GM19463 (cell line): Measurements from ENCODE around the gene CASZ1.

Experiments used
- ATAC-seq: cut with Tn5 transposase; IDR thresholded peaks from one replicate; pipeline ENCODE4 v1.9.1; 2021; ENCODE audit warnings: mild to moderate bottlenecking, moderate library complexity; ENCODE audit not compliant: unreplicated experiment

The CASZ1 gene

DNA sequence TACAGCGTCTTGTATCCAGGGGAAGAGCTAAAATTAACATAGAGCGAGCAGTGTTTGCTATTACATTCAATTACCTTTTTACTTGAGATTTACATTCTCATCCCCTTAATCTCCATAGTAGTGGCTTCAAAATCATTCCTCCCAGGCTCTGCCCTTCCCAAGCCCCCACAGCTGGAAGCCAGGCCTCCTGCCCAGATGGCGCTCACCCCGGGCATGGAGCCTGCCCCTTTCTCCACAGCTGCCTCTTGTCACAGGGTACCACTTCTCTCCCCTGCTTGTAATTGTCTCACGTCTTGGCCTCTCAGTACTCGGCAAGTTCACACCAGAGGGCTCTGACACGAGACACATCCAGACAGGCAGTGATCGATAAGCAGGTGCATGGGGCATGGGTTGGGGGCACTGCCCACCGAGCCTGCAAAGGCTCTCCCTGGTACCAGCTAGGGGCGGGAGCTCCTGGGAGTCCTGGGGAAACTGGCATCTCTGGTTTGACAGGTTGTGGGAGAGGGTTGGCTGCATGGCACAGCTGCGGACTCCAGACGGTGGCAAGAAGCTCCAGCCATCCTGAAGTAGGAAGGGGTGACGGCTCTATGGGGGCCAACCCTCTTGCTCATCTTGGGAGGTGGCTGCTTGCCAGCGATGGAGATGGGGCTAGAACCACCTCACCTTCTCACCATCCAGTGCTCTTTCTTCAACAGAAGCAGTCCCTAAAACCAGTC lies 20.1 kb downstream of the CASZ1 start:
- ATAC-seq: no peak

DNA sequence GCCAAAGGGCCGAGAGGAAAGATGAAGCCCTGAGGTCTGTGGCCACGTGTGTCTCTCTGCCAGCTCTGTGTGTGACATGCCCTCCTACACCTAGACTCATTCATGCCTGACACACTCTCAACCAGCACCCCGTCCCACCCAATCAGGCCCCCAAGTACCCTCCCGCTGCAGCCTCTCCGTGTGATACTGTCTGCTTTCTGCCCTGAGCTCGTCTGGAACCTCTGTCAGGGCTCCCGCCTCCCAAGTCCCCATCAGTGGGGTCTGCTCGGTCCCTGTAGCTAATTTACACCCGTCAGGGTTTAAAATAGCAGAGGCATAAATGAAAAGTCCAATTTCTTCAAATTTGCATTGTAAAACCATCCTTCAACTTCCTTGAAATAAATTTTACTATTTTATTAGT lies 20.7 kb downstream of the CASZ1 start:
- ATAC-seq: no peak

GRCh38 chr1:10774615-10775310 lies 21.7 kb downstream of the CASZ1 start:
- no peak for ATAC-seq

DNA sequence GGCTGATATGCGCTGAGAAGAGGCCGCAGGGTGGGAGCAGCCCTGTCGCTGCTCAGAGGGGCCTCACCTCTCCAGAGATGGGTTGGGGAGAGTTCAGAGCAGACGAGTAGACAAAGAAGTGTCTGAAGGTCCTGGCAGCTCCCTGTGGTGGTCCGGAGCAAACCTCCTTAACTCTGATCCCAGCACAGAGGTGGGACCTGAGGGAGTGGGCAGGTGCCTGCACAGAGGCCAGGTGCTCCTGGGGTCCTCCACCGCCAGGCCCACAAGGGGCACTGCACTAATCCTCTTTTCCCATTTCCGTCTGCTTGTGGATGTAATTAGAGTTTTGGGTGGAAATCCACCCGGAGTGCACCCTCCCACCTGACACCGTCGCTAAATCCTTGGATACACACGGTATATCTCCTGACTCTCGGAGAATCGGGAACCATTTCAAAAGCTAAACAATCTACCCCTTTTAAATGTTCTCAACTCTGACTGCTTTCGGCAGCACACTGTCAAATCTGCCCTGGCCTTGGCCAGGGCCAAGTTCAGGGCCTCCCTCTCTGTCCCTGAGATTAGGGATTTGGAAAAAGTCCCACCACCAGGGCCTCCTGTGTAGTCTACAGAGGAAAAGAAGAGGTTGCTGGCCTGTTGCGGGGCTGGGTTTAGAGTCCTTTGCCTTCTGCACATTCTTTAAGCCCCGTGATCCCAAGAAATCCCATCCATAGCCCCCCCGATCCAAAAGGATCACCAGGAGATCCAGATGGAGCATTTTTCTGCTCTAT lies 22.4 kb downstream of the CASZ1 start:
- no peak for ATAC-seq

- no peak for ATAC-seq
These were observed 23.1 kb downstream of the CASZ1 start for GRCh38 chr1:10773376-10773775.

DNA sequence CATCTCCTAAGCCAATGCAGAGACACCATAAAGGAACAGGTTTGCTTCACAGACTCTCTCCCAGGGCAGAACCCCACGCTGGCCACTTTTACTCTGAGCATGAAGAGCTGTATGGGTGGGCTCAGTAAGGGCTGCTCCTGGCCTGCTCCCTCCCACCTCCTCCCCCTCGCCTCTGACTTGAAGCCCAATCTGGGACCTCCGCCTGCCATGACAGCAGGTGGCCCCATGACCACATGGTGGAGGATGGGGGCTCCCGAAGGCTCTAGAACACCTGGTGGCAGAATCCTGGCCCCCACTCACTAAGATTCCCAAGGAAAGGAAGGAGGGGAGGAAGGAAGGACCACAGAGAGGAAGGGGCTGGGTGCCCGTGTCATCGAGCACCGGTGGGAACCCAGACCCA lies 23.7 kb downstream of the CASZ1 start:
- ATAC-seq: no peak

GRCh38 chr1:10771789-10772188 lies 24.7 kb downstream of the CASZ1 start:
- ATAC-seq: no peak

DNA sequence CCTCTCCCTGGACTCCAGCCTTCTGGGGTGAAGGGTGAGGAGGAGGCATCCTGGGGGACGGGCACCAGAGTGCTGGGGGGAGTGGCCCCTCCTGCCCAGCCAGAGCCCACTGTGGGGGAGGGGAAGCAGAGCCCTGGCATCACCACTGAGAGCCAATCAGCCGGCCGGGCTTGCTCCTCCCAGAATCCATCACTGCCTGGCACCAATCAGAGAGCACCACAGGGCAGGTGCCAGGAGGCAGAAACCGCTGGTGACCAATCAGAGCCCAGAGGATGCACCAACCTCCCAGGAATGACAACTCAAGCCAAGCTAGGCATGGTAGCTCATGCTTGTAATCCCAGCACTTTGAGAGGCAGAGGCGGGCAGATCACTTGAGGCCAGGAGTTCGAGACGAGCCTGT lies 27.9 kb downstream of the CASZ1 start:
- ATAC-seq: no peak

DNA sequence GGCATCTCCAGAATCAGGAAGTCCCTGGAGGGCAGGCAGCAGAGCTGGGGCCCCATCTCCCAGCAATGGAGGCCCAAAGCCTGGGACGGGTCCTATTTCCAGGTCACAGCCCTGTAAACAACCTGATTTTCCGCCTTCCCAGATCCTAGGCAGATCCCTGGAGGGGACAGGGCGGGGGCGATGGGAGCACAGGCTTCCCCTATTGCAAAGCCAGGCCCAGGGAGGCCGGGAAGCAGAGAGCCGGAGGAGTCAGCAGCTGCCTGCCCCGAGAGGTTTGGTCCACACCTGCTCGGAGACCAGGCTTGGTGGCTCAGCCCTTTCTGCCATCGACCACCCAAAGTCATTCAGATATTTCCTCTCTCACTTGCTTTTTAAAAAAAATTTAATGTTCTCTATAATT lies 29.2 kb downstream of the CASZ1 start:
- no peak for ATAC-seq

GRCh38 chr1:10765734-10766478 lies 30.5 kb downstream of the CASZ1 start:
- no peak for ATAC-seq

GRCh38 chr1:10765304-10765703 lies 31.1 kb downstream of the CASZ1 start:
- no peak for ATAC-seq

- ATAC-seq: no peak
These were observed 32.1 kb downstream of the CASZ1 start for GRCh38 chr1:10764296-10764798.

DNA sequence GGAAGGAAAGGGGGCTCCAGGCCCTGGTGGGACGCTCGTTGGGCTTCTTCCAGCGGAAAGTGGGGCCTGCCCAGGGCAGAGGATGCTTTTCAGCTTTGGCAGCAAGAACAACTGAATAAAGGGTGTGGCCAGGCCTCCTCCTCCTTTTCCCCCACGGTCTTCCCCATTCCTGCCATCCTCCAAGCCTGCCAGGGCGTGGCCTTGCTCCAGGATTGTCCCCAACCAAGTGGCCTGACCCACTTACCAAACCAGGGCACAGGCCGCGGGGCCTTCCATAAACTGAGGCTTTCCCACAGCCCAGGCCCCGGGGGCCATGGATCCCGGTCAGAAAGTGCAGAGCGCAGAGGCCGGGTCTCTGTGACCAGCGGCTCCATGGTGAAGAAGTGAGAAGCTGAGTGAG lies 33.6 kb downstream of the CASZ1 start:
- ATAC-seq: no peak

DNA sequence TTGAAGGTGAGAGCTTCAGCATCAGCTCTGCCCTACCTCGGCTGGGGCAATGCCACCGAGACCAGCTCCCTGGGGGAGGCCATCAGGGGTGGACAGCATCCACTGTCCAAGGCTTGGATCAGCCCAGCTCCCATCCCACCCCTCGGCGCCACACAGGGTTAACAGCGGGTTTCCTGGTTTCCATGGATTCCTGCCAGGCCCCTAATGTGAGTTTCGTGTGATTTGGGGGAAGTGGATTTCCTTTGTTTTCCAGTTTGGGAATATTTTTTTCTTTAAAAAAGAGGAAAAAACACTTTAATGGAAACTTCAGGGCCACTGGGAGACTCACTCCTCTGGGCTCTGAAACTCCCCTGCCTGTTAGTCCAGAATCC lies 34.3 kb downstream of the CASZ1 start:
- no peak for ATAC-seq

DNA sequence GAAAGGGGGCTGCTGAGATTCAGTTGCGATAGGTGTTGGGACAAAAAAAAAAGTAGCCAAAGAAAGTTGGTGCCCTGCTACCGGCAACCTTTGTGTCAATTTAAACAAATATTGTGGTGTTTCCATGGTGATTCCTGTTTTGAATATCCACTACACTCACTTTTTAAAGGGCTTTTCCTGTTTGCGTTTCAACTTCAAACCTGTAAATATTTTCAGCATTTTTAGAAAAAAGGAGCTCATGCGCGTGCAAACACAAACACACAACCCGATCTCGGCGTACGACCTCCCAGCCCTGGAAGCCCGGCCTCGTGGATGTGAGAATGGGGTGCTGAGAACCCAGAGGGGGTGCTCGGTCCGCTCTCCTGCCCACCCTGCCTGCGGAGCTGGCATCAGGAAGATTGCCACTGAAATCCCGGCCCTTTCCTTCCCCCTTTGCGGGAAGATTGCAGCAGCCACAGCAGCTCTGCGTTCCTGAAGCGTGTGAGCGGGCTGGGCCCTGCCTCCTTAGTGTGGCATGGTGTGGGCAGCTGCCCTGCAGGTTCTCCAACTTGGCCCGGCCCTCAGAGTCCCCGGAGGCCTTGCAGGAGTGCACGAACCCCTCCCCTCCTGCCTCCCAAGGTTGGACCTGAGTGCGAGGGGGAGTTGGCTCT lies 34.8 kb downstream of the CASZ1 start:
- no peak for ATAC-seq

DNA sequence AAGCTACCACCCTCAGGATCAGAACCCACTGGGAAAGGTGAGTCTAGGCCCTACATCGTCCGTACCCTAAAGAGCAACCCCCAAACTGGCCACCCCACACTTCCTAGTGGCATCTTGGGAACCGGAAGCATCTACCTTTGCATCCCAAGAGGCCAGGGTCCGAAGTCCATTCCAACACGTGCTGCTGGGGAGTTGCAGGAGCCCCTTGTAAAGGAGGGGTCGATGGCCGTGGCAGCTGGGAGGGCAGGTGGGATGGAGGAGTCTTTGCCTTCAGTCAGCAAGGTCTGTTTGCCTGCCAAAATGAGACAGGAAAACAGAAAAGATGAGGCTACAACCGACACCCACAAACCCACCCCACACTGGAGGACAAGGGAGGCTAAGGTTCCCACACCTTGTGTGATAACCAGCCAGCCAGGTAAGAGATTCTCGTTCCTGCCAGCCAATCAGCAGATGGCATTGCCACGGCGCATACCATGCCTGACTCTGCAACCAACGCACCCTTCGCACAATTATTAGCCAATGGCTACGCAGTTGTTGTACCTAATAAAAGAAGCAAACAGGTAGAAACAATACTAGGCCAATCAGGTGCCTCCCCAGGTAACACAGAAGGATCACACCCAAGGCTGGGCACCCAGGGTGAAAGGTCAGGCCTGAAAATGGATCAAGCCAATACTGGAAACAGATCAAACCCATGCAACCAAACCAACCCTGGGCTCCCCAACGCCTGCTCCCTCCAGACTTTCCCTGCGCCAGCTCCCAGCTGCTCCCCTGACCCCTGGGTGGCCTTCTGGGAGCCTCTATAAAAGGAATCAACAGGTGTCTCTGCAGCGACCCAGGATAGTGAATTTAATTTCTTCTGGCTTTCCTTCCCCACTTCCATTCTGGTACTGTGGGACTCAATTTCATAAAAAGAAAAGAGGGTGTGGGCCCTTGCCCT lies 35.6 kb downstream of the CASZ1 start:
- ATAC-seq: no peak

DNA sequence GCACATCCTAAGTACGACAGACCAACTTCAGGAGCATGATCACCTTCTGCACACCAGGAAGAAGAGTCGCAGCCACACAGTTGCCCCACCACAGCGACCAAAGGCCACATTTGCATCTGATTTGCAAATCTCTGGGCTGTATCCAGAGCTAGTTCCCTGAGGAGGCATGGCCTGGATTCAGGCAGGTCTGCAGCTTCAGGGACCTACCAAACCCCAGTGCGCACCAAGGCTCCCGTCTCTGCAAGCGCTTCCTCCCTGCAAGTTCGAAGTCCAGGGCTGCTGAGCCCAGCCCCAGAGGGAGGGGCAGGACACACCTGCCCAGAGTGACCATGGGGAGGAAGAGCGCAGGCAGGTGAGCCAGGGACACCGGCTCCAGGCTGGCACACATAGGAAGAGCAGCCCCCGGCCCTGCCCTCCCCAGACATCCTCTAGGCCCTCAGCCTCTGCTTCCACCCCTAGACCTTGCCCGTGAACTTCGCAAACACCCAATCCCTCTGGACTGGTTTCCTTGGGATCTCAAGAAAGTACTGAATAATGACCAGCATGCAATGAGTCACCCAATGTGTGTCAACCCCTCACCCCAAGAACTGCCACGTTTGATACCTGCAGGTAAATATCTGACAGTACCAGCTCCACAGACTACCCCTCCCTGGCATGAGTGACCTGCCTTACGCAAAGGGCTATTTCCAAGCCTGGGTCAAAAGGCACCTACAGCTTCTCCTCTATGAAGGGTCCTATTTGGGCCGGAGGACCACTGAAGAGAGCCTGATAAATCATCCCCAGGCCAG lies 36.8 kb downstream of the CASZ1 start:
- no peak for ATAC-seq

DNA sequence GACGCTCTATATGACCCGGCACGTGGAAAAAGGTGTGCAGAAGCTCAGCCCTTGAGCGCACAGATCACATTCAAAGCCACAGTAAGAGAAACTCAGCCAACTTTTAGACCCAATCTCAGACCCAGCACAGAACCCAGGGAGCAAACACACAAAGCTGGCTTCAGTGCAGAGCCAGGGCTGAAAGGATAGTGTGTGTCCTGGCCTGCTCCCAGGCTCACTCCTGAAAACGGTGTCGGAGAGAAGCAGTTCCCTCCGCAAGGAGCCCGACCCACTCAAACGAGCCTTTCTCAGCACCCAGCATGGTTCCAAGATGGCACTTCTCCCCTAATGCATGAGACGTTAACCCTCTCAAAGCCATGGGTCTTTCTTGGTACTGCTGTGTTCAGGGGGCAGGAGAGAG lies 39.6 kb downstream of the CASZ1 start:
- no peak for ATAC-seq
